IMR-90 (cell line): ENCODE data around the gene TRMT6. TPM values are rescaled to one million over a fixed set of nuclear protein-coding genes. Genes with fewer than 3 reads are reported as not detected.

Experiments
- ATAC-seq: fragments of 200-7000 bp; cut with Tn5 transposase; 2 replicates; pipeline ENCODE4 v1.9.1; 2020; ENCODE audit warnings: low read depth, mild to moderate bottlenecking, moderate library complexity
- Bru-seq: library from RNA; stranded (reverse); fragments of 400-500 nt; gene quantifications from one replicate; lab custom pipeline; 2021; lab: Mats Ljungman, UMichigan
- BruChase-seq, 2 experiments: library from RNA; stranded (reverse); fragments of 400-500 nt; gene quantifications; one replicate each; lab custom pipeline; 2021; lab: Mats Ljungman, UMichigan
- BruUV-seq: library from RNA; stranded (reverse); fragments of 400-500 nt; replicated peaks from 2 replicates; lab custom pipeline; 2021; lab: Mats Ljungman, UMichigan
- CTCF ChIA-PET: fragments of 300-600 bp; formaldehyde crosslinking; extraction: SDS; loops from one replicate; lab custom pipeline; 2021; ENCODE audit warnings: antibody characterized with exemption; lab: Yijun Ruan, JAX
- POLR2A ChIA-PET: fragments of 300-600 bp; sonication (Branson Sonifier 250); formaldehyde crosslinking; loops from one replicate; lab custom pipeline; 2022; ENCODE audit warnings: antibody characterized with exemption; ENCODE audit not compliant: unreplicated experiment; lab: Charles Lee
- DNase-seq: peaks from one replicate; pipeline ENCODE4 v3.0.0; 2013
- H2AFZ ChIP-seq: replicated peaks from 2 replicates; pipeline ENCODE3; 2013; ENCODE audit warnings: low read length, mild to moderate bottlenecking; ENCODE audit not compliant: poor library complexity
- H2AK5ac ChIP-seq: 2 replicates; pipeline ENCODE4 v1.6.1; 2013; ENCODE audit warnings: low read depth, low read length, inconsistent platforms
- H2AK9ac ChIP-seq: replicated peaks from 2 replicates; pipeline ENCODE3; 2013; ENCODE audit warnings: mild to moderate bottlenecking, low read depth, low read length, moderate library complexity; ENCODE audit not compliant: poor library complexity
- H2BK120ac ChIP-seq: 2 replicates; pipeline ENCODE4 v1.6.1; 2013; ENCODE audit warnings: low read depth, low read length, inconsistent platforms
- H2BK15ac ChIP-seq: 3 replicates; pipeline ENCODE4 v1.6.1; 2013; ENCODE audit warnings: low read depth, low read length, inconsistent platforms
- H2BK20ac ChIP-seq: 2 replicates; pipeline ENCODE4 v1.6.1; 2013; ENCODE audit warnings: low read depth, mild to moderate bottlenecking, inconsistent platforms, low read length, moderate library complexity
- H2BK5ac ChIP-seq: 2 replicates; pipeline ENCODE4 v1.6.1; 2013; ENCODE audit warnings: mild to moderate bottlenecking, low read depth, low read length, inconsistent platforms; ENCODE audit not compliant: poor library complexity, severe bottlenecking
- H3K14ac ChIP-seq: replicated peaks from 2 replicates; pipeline ENCODE4 v1.6.1; 2013; ENCODE audit warnings: low read depth, low read length, inconsistent platforms
- H3K18ac ChIP-seq: 2 replicates; pipeline ENCODE4 v1.6.1; 2013; ENCODE audit warnings: low read depth, low read length, control low read depth
- H3K23ac ChIP-seq: 2 replicates; pipeline ENCODE4 v1.6.1; 2013; ENCODE audit warnings: low read depth, low read length, inconsistent platforms
- H3K27ac ChIP-seq: 2 replicates; pipeline ENCODE4 v1.5.1; 2013; ENCODE audit warnings: mild to moderate bottlenecking, control low read depth, low read length; ENCODE audit not compliant: insufficient read depth
- H3K27me3 ChIP-seq: 2 replicates; pipeline ENCODE4 v1.6.1; 2013; ENCODE audit warnings: low read length; ENCODE audit not compliant: control insufficient read depth, insufficient read depth
- H3K36me3 ChIP-seq: 2 replicates; pipeline ENCODE4 v1.6.1; 2013; ENCODE audit warnings: low read length, mixed read lengths; ENCODE audit not compliant: control insufficient read depth, insufficient read depth
- H3K4ac ChIP-seq: 2 replicates; pipeline ENCODE4 v1.6.1; 2013; ENCODE audit warnings: low read depth, low read length, inconsistent platforms
- H3K4me1 ChIP-seq: 2 replicates; pipeline ENCODE4 v1.6.1; 2013; ENCODE audit warnings: low read length, mixed read lengths; ENCODE audit not compliant: control insufficient read depth, insufficient read depth
- H3K4me2 ChIP-seq: 2 replicates; pipeline ENCODE4 v1.6.1; 2013; ENCODE audit warnings: low read depth, mild to moderate bottlenecking, control low read depth, low read length, moderate library complexity
- H3K4me3 ChIP-seq: 2 replicates; pipeline ENCODE4 v1.5.1; 2013; ENCODE audit warnings: low read depth, mild to moderate bottlenecking, control low read depth, low read length, moderate library complexity; ENCODE audit not compliant: insufficient read depth
- H3K56ac ChIP-seq: 2 replicates; pipeline ENCODE4 v1.6.1; 2013; ENCODE audit warnings: low read length, inconsistent platforms; ENCODE audit not compliant: insufficient read depth; ENCODE audit errors: extremely low read depth
- H3K79me1 ChIP-seq, 2 experiments: 2 replicates each; pipeline ENCODE4 v1.6.1; 2013; ENCODE audit warnings: low read length in 2 of 2, inconsistent platforms in 1 of 2, low read depth in 1 of 2
- H3K9ac ChIP-seq: 2 replicates; pipeline ENCODE4 v1.6.1; 2013; ENCODE audit warnings: low read depth, low read length, control low read depth
- H3K9me1 ChIP-seq: 2 replicates; pipeline ENCODE4 v1.6.1; 2013; ENCODE audit warnings: low read length, inconsistent platforms; ENCODE audit not compliant: insufficient read depth
- H3K9me3 ChIP-seq: 2 replicates; pipeline ENCODE4 v1.6.1; 2013; ENCODE audit warnings: low read length; ENCODE audit not compliant: control insufficient read depth, insufficient read depth
- H4K20me1 ChIP-seq: 2 replicates; pipeline ENCODE4 v1.6.1; 2013; ENCODE audit warnings: low read length, inconsistent platforms; ENCODE audit not compliant: insufficient read depth
- H4K5ac ChIP-seq: 2 replicates; pipeline ENCODE4 v1.6.1; 2013; ENCODE audit warnings: mild to moderate bottlenecking, low read depth, low read length, control low read depth
- H4K8ac ChIP-seq, 2 experiments: 2 replicates each; pipeline ENCODE4 v1.6.1; 2013; ENCODE audit warnings: low read depth in 2 of 2, low read length in 2 of 2, control low read depth in 1 of 2, inconsistent platforms in 1 of 2
- H4K91ac ChIP-seq: 2 replicates; pipeline ENCODE4 v1.6.1; 2013; ENCODE audit warnings: low read depth, low read length, inconsistent platforms; ENCODE audit not compliant: insufficient read depth
- CEBPB ChIP-seq: IDR thresholded peaks from 2 replicates; pipeline ENCODE4 v1.6.1; 2012; ENCODE audit warnings: low read depth, low read length, improper control_type of control experiment
- ELK1 ChIP-seq: fragments of 150-350 bp; IDR thresholded peaks from 2 replicates; pipeline ENCODE4 v1.6.1; 2016; ENCODE audit warnings: low read depth, mild to moderate bottlenecking, low read length, moderate library complexity, borderline replicate concordance
- MAZ ChIP-seq: IDR thresholded peaks from 2 replicates; pipeline ENCODE4 v1.6.1; 2012; ENCODE audit warnings: low read depth, mild to moderate bottlenecking, low read length, improper control_type of control experiment, moderate library complexity, borderline replicate concordance
- MXI1 ChIP-seq: IDR thresholded peaks from 2 replicates; pipeline ENCODE4 v1.6.1; 2012; ENCODE audit warnings: low read depth, mild to moderate bottlenecking, low read length, moderate library complexity, borderline replicate concordance
- POLR2A ChIP-seq: IDR thresholded peaks from 2 replicates; pipeline ENCODE4 v1.6.1; 2012; ENCODE audit warnings: mild to moderate bottlenecking, low read depth, low read length
- USF2 ChIP-seq: fragments of 150-350 bp; IDR thresholded peaks from 2 replicates; pipeline ENCODE4 v1.6.1; 2017; ENCODE audit warnings: mild to moderate bottlenecking, antibody characterized with exemption, low read length, low read depth
- WGBS, 2 experiments: methylation state at CpG; one replicate each; pipeline versions ENCODE4 v1.1.5 to v1.1.7; 2013; ENCODE audit warnings: missing lambda C conversion rate in 2 of 2; ENCODE audit not compliant: insufficient read length in 1 of 2; ENCODE audit errors: extremely low coverage in 2 of 2; 5-methylcytosine and 5-hydroxymethylcytosine counted together
- dilution Hi-C: fragments of 300-500 bp; cut with HindIII; formaldehyde crosslinking; loops from one replicate; pipeline ENCODE4 v1.14.3; 2018; ENCODE audit warnings: low sequenced_read_pairs; ENCODE audit not compliant: unreplicated experiment
- in situ Hi-C: fragments of 300-500 bp; cut with MboI; formaldehyde crosslinking; loops from 3 replicates; pipeline ENCODE4 v1.14.3; 2019; ENCODE audit warnings: low sequenced_read_pairs, inconsistent platforms, mixed read lengths
- intact Hi-C: fragments of 100-400 bp; cut with micrococcal nuclease; formaldehyde crosslinking; loops from 2 replicates; pipeline ENCODE4 v1.10.0; 2022
- long read RNA-seq: library from polyadenylated mRNA; unstranded; transcript quantifications from one replicate; pipeline ENCODE4 v2.0.0, GENCODE V29; 2021; ENCODE audit not compliant: unreplicated experiment
- polyA plus RNA-seq, 3 experiments: library from polyadenylated mRNA; depleted of rRNA; stranded (reverse); fragments of >200 nt; gene quantifications; 2 replicates each; pipeline ENCODE4 v1.2.3, GENCODE V29; 2012; ENCODE audit warnings: low replicate concordance in 1 of 3
- total RNA-seq: library from RNA; depleted of rRNA; stranded (reverse); fragments of >200 nt; gene quantifications from 2 replicates; pipeline ENCODE4 v1.2.3, GENCODE V29; 2012; rRNA removed

Gene TRMT6
- total RNA-seq (7.2 and 10.0 TPM in 2 replicates), polyA plus RNA-seq (2012; rRNA removed) (6.8 and 8.0 TPM in 2 replicates), Bru-seq, nascent RNA (percentile 67 among the genes with signal in this experiment), BruChase-seq, experiment 1, labeled RNA remaining after a 6-hour chase (percentile 62 among the genes with signal in this experiment), BruChase-seq, experiment 2, labeled RNA remaining after a 2-hour chase (percentile 69 among the genes with signal in this experiment)
- polyA plus RNA-seq (2012; cell fraction: cytosol; rRNA removed) = 2.6 and 4.1 TPM in 2 replicates
- 1.8 and 5.8 TPM in 2 replicates for polyA plus RNA-seq (2012; cell fraction: nucleus; rRNA removed; ENCODE audit: low replicate concordance)
- long read RNA-seq, transcript TRMT6-201 (11 exons, 2,327 nt) = major isoform, 9 of 17 reads
- long read RNA-seq, partial matches to known transcripts = 6 of 17 reads
- long read RNA-seq, other reads (novel, unspliced or antisense) = 2 of 17 reads

GRCh38 chr20:5950271-5951031 lies at the start of gene TRMT6, which contains the start of gene MCM8:
Gene TRMT6 (minus strand): TSS chr20:5950533. CDS start chr20:5950405, 128 bp downstream.
Gene MCM8 (plus strand): TSS chr20:5950652. CDS start chr20:5952016, 1,364 bp downstream.
- Histone ChIP-seq H2AK9ac (peak within 1 kb of the TSS; percentile 57), H3K27me3 (no peaks in the 10 kb centered on the region), H4K5ac (peak within 1 kb of the TSS; percentile 47; the same call in 1 of the 2 replicates), H3K27ac (peak within 1 kb of the TSS; percentile 61), H3K18ac (no peak within 1 kb of the TSS), H3K56ac (peak within 1 kb of the TSS; percentile 54), H4K91ac (peak within 1 kb of the TSS; percentile 50; the same call in 1 of the 2 replicates), H2BK15ac (no peak within 1 kb of the TSS), H3K9me3 (no peaks in the 10 kb centered on the region), H4K20me1 (no peaks in the 10 kb centered on the region), H3K14ac (peak within 1 kb of the TSS; percentile 56), H3K4ac (peak within 1 kb of the TSS; percentile 58), H2AFZ (peak within 1 kb of the TSS; percentile 98), H3K79me1 (peaks cover 20 to 34% of the 10 kb centered on the region in 2 experiments), H2BK20ac (no peak within 1 kb of the TSS), H3K9me1 (0 out of 2 replicates have a peak, but pooled peaks cover 3% of the 10 kb centered on the region), H3K4me1 (no peaks in the 10 kb centered on the region), H3K4me2 (peak within 1 kb of the TSS; percentile 95), H3K36me3 (peaks cover 5% of the 10 kb centered on the region; the same call in 1 of the 2 replicates), H2BK5ac (peak within 1 kb of the TSS; percentile 6), H2AK5ac (no peak within 1 kb of the TSS; the same call in 1 of the 2 replicates), H3K4me3 (peak within 1 kb of the TSS; percentile 65), H4K8ac (peak within 1 kb of the TSS; percentile 44 to 92), H2BK120ac (peak within 1 kb of the TSS; percentile 25; the same call in 1 of the 2 replicates), H3K23ac (peak within 1 kb of the TSS; percentile 79; the same call in 1 of the 2 replicates), H3K9ac (peak within 1 kb of the TSS; percentile 66)
- ATAC-seq = peak; percentile 99
- dilution Hi-C loops = no loop called here
- peak; percentile 94 for DNase-seq
- POLR2A ChIA-PET = interaction anchor here (0.6 kb wide), 2 partner anchors 27 to 114 kb away, joined by 3 to 6 read pairs; no protein-coding TSS in a partner anchor
- CTCF ChIA-PET = interaction anchor here (0.8 kb wide), 1 partner anchor 422 kb away, joined by 3 read pairs; no protein-coding TSS in a partner anchor
- intact Hi-C loops = loop anchor here (1.0 to 2.0 kb wide), 3 partner anchors 52 to 421 kb away; no protein-coding TSS in a partner anchor
- TF ChIP-seq MAZ (peak; percentile 62; the same call in 1 of the 2 replicates), POLR2A (peak; percentile 59; the same call in 1 of the 2 replicates), MXI1 (peak; percentile 99), ELK1 (no peak), USF2 (peak; percentile 91), CEBPB (0 out of 2 replicates have a peak, but pooled peaks have one; percentile 14)
- no TSS peak for BruUV-seq
- WGBS, 2 experiments = 1% methylated on average over 40 of the region's 61 CpGs; no CpG with 5 or more reads in 1 of the 2 experiments
- in situ Hi-C loops = loop anchor here (25.0 kb wide), 1 partner anchor 413 kb away; no protein-coding TSS in a partner anchor
